ENCODE measurements around the gene EIF3J.
A peak's percentile ranks its signal among the peaks of the same experiment; 100 is the strongest.
"Not testable (repeated sequence)": the region's sequence is repeated elsewhere in the genome, so short reads cannot be mapped to it uniquely, and the experiment has no call there.

Gene EIF3J

DNA sequence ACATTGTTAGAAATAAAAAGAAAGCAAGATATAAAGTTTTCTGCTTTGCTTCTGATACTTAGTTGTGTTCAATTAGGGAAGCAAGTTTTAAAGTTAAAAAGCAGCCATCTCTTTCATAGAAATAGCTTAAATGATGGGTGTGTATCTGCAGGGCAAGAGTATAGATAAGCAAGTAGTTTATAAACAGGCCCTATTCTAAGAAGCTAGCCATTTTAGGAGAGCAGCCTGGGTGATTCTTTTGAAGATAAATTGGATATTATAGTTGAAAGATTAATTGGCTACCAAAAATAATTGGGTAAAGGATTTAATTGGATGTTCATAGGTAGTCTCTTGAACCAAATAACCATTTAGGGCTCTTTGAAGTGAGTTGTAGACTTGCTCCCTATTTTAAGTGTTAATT, 5.6 kb downstream of the EIF3J start:
- DNase-seq = no peak

DNA sequence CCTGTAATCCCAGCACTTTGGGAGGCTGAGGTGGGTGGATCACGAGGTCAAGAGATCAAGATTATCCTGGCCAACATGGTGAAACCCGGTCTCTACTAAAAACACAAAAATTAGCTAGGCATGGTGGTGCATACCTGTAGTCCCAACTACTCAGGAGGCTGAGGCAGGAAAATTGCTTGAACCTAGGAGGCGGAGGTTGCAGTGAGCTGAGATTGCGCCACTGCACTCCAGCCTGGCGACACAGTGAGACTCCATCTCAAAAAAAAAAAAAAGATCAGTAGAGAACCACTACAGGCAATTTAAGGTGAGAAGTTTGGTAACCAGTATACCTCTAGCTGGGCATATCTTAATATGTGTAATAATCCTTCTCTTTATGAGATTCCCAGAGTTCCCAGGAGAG, 7.8 kb downstream of the EIF3J start:
- not testable (repeated sequence) for DNase-seq

DNA sequence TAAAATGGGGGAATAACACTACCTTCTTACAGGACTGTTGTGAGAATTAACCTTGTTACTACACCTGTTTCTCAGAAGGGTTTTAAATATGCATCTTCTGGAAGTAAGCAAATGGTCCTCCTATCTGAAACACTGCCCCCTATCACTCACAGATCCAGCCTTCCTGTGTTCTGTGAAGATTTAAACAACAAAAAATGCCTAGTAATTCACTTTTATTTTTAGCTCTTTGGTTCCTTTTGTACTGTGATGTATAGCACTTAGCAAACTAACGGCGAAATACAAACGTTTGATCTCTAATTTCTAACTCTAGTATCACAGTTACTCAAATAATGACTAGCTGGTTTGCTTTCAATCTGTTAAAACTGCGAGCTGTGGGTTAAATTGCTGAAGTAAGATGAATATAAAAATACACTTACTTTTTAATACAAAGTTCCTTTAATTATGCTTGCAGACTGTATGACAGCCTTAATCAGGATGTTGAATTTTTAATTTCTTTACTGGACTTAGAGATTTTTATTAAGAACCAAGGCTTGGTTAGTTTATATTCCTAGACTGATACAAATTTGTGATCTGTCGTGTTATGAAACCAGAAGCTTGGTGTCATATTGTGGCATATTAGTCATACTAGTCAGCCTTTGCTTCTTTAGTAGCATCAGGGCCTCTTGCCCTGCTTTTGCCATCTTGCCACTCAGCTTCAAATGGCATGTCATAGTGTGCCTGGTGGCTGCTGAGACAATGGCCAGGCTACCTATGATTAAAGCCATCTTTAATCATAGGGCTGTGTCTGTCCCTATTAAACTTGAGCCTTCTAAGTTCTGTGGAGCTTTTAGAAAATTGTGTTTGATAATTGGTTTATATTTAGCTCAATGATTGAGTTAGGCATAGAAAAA, 9.2 kb downstream of the EIF3J start:
- DNase-seq = no peak

DNA sequence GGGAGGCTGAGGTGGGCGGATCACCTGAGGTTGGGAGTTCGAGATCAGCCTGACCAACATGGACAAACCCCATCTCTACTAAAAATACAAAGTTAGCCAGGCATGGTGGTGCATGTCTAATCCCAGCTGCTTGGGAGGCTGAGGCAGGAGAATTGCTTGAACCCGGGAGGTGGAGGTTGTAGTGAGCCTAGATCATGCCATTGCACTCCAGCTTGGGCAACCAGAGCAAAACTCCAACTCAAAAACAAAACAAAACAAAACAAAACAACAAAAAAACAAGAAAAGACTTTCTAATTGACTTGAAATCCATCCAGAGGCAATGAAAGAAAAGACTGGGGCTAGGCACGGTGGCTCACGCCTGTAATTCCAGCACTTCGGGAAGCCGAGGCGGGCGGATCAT, 12.2 kb downstream of the EIF3J start:
- not testable (repeated sequence) for DNase-seq

DNA sequence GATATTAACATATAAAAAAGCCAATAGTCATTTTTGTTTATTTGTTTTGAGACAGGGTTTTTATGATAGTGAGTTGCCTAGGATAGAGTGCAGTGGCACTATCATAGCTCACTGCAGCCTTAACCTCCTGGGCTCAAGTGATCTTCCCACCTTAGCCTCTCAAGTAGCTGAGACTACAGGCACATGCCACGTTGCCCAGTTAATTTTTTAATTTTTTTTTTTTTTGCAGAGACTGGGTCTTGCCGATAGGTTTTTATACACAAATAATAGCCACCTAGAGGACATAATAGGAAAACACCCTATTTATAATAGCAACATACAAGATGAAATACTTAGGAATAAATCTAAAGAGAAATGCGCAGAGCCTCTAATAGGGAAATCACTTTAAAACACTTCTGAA, 13.3 kb downstream of the EIF3J start:
- no peak for DNase-seq

DNA sequence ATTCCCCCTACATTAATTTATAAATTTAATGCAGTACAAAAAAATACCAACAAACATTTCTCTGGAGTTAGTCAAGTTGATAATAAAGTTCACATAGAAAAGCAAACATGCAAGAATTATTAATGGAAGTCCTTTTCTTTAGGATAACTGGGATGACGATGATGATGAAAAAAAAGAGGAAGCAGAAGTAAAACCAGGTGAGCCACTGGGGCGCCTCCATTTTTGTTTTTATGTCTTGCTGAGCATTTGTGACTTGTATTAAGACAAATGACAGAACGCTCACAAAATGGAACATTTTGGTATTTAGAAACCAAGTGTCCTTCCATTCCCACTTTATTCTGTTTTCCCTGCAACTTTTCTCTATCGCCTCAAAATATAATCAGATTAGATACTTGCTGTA, 13.8 kb downstream of the EIF3J start:
- no peak for DNase-seq

DNA sequence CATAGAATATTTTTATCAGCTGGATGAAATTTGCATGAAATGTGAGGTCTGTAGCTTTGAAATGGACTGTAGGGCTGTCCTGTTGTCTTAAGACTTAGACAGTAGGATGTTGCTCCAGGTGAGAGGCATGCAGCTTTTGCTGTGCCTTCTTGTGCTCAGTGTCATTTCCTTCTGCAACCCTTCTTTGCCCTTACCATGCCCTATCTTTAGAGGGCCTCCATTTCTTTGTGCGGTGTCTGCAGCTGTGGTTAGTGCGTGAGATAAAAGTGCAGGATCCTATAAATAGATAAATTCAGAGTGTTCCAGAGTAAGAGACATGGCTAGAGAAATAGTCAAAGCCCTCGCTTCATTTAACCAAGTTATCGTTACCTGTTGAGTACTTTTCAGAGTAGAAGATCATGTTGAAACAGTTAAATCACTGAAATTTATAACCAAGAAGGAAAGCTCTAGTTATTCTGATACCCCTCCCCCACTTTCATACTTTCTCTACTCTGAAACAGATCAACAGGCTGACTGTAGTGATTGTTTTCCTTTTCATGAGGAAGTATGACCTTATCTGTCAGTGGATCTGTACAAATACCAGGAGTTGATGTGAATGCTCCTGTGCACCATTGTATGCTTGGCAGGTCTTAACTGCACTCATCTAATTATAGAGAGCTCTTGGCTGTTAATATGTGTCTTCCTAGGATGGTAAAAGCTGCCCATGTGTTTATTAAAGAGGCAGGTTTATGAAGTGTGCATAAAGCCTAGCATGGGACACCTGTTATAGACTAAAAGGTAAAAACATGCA, 18.2 kb downstream of the EIF3J start:
- no peak for DNase-seq

DNA sequence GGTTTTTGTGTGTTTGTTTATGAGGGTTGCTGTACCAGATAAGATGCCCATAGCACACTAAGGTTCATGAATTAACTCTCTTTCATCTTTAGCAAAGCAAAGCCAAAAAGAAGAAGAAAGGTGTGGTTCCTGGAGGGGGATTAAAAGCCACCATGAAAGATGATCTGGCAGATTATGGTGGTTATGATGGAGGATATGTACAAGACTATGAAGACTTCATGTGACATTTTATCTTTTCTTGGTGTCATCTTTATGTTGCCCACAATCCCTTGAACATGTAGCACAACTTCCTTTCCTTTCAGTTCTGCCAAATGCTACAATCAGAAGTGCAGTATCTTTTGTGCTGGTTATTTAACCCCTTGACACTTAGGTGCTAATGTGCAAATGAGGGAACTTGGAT, 24.0 kb downstream of the EIF3J start:
- not testable (repeated sequence) for DNase-seq

DNA sequence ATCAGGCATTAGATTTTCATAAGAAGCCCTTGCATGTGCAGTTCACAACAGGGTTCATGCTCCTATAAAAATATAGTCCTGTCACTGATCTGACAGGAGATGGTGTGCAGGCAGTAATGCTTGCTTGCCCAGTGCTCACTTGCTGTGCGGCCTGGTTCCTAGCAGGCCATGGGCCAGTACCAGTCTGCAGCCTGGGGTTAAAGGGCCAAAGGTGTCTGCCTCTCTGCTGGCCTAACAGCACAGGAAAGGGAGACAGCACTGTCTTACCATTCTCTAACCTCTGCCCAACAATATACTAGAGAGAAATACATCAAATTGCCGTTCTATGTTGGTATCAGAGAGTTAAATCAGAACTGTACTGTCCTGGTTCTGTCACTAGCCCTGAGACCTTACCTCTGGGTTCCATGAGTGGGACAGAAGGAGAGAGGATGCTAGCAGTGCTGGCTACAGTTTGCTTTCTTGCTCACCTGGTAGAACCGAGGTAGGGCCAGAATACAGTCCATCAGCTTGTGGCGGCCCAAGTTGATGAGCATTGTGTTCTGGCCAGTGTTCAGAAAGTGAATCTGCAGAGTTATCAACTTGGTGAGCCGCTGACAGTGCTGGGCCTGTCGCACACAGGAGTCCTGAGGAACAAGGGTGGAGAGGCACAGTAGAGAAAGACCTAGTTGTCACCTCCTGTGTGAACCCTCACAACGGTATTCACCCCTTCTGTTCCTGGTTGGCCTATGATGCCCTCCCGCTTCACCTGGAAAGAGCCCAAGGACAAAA, 28.6 kb downstream of the EIF3J start:
- no peak for DNase-seq

DNA sequence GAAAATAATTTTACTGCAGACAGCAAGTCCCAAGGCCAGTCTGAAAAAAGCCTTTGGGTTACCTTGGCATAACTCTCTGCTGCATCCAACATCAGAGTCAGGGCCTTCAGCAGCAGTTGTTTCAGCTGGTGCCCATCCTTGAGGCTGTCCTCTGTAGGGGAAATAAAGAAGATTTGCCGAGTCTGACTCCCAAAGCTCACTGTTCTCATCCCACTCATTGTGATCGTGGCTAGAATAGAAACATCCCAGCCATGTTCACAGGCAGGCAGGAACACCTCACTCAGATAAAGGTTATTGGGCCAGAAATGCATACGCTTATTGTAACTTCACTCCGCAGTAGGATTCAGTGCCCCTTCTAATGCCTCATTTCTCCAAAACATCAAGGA, 29.2 kb downstream of the EIF3J start:
- DNase-seq = no peak

DNA sequence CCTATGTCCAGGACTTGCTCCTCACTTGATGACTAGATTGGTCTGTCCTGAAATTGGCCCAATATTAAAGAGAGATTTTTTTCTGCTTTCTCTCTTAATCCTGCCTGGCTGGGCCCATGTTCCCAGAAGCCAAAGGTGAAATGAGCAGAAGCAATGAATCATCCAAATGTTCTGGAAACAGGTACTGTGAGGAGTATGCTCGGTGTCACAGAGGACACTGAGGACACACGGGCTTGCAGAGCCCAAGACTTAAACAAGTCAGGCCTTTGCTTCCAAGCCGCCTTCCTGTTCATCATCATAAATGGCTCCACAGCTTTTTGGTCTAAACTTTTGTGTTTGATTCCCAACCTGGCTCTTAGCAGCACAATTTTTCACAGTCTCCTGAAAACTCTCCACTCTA, 31.4 kb downstream of the EIF3J start:
- DNase-seq = no peak

DNA sequence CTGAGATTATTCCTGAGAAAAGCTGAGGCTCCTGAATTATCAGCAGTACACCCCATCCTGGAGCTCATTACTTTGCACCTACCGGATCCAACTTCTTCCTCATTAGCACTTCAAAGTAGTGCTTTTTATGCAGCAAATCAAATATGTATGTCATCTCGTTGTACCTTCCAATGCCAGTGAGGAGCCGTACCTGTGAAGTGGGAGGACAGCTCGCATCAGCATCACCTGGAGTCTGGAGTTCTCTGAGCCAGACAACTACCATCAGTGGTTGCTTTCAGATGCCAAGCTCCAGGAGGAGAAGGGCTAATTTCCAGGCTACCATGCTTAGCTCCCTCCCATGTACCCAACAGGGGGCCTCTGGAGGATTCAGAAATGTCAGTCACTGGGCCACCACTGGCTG, 32.4 kb downstream of the EIF3J start:
- DNase-seq = no peak

DNA sequence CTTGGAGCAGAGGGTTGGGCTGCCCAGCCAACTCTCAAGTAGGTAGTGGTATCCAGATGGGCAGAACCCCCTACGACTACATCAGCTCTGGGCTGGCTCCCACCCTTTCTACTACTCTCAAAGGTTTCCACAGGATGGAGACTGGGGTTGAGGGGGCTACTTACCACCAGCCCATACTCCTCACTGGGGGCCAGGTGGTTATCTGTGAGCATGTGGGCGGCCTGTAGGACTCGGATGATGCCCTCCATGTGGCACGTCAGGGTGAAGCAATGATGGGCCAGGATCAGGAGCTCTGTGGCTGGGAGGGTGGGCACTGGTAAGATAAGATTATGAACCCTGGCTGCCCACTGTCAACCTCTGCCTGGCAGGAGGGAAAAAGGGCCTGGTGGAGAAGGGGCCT, 33.4 kb downstream of the EIF3J start:
- DNase-seq = no peak

DNA sequence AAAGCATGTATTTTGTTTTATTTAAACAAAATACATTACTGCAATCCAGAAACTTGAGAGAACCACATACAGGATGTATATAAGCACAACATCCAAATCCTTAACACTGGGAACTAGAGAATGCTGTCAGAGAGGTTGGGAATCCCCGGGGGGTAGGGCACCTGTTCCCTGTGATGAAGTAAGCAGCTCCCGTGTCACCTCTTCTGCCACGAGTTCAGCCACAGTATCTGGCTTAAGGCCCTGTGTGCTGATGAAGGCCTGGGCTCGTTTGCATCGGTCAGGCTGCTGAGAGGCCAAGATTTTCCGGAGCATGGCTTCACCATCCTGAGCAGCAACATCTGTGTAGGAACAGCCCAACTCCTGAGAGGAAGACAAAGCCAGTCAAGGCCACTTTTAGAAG, 36.4 kb downstream of the EIF3J start:
- DNase-seq = no peak

DNA sequence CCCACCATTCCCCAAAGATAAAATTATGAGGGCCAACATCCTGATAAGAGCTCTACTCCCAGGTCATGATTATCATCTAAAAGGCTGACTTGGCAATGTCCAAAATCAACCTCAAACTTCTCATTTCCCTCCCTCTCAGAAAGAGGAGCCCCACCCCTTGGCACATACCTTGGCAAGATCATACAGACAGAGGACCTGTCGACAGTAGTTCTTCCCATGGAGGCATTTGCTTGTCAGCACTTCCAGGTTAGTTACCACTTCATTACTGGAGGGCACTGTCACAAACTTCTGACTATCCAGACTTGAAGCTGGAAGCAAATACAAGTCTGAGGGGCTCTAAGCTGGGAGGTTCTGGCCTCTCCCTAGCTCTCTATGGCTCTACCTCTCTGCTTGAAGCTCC, 37.8 kb downstream of the EIF3J start:
- no peak for DNase-seq

DNA sequence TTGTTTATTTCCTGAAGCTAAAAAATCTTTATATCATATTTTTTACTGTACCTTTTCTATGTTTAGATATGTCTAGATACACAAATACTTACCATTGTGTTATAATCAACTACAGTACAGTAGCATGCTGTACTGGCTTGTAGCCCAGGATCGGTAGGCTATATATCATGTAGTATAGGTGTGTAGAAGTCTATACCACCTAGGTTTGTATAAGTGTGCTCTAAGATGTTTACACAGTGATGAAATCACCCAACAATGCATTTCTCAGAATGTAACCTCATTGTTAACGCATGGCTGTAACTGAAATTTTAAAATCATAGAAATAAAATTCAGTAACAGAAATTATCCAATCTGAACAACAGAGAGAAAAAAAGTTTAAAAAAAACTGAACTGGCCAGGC, 43.2 kb downstream of the EIF3J start:
- no peak for DNase-seq

DNA sequence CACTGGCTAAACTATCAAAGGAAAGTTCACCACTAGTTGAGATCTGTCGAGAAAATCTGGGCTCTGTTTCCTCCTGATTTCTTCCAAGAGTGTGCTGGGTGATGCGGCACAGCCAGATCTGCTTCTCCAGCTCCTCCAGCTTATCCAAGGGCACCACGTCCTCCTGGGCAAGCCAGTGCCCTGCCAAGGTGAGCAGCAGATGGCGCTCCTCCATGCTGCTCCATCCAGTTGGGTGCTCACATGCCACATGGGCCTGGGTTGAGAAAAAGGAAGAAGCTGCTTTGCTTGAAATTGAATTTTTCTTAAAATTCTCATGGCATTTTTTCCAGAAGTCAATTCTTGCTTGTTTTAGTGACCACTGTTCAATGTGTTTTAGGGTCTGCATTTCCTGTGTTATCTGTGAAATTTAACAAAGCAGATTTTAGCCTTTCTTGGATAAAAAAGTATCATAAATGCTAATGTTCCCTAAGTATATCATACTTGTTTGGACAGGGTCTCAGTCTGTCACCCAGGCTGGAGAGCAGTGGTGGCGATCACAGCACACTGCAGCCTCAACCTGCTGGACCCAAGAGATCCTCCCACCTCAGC, 47.3 kb downstream of the EIF3J start:
- DNase-seq = peak; percentile 50 to 54

DNA sequence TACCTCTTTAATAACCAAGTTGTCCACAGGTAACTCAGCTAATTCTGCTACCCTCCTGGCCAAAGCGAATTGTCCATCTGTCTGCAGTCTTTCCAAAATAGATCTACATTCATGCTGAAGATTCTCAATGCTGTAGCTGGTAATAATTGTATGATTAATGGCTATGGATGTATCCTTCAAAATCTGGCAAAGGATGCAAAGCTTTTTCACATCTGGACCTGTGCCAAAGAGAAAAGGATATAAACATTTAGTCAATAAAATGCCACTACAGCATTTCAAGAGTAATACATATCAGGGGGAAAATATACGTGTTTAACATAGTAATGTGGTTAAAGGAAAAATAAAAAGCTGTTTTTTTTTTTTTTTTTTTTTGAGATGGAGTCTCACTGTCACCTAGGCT, 48.7 kb downstream of the EIF3J start:
- no peak for DNase-seq

DNA sequence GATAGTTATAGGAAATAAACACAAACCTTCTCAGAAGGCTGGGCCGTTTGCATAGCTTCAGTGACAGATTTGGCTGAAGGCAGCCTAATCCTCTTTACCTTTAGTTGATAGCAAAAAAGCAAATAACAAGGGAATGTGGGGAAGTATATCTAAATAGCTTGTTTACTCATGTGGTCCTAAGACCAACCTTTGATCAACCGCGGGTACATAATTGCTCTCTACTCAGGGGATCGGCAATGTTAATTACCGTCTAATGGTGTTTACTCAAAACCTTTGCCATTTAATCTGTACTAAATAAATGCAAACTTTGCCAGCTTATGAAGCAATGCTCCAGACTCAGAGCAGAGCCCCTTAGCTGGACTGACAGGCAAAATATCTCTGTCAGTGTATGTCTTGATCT, 51.6 kb downstream of the EIF3J start:
- DNase-seq = no peak

DNA sequence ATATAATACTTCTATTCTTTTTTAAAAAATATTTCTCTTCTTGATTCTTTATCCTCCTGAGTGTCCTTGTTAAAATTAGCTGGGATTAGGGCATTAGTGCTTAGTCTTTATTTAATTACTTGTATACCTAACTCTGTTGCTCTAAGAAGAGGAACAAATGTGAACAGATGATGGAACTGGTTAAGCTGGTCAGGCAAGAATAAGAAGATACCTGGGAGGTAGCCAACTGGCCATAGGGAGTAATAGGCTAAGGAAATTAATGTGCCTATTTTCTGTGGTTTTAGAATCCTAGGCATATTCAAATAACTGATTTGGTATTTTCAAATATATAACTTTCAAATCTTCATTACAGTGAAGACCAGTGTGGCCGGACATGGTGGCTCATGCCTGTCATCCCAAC, 54.4 kb downstream of the EIF3J start:
- DNase-seq = no peak

DNA sequence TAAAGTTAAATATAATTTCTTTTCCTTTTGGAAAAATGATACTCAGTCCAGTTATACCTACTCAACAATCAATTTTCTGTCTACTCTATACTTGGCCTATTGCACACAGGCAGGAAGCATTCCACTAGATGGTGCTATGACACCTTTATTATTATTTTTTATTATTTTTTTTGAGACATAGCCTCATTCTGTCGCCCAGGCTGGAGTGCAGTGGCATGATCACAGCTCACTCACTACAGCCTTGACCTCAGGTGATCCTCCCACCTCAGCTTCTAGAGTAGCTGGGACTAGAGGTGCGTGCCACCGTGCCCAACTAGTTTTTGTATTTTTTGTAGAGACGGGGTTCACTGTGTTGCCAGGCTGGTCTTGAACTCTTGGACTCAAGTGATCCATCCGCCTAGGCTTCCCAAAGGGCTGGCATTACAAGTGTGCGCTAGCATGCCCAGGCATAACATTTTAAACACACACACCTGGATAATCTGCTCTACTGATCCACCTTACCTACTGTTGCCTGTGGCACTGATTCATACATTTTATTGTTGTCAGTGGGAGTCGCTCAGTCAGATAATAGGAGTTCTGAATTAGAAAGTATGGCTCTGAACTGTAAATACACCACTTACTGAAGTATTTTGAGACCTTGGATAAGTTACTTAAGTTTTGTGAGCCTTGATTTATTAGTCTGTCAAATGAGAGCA, 56.2 kb downstream of the EIF3J start:
- no peak for DNase-seq

DNA sequence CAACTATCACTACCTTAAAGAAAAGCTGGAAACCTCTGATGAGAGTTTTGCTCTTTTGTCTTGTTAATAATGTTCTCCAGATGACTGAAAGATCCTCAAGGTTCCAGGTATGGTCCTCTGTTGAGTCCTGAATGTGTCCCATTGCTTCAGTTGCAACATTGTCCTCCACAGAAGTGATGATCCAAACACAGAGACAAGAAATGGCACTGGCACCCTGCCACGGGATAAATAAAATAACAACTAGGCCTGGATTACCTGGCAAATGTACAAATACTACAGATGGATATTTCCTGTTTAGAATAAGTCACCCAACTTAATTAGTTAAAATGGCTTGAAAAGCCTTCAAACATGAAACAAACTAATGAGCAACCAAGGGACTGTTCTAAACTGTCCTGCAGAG, 58.3 kb downstream of the EIF3J start:
- DNase-seq = no peak
